Measurements from ENCODE around the gene ANG. TPM values are rescaled to one million over a fixed set of nuclear protein-coding genes. Genes with fewer than 3 reads are reported as not detected.

The ANG gene
- polyA plus RNA-seq, 3 donors = 9.8 to 55.7 (median 31.4) TPM

GRCh38 chr14:20683891-20684661, 4.5 kb upstream of the ANG start, which contains the start of gene RNASE4:
TSS of gene RNASE4 (plus strand) at chr14:20684560. CDS start at chr14:20699372, 14,812 bp downstream.
- H3K9me3 Mint-ChIP-seq = no peaks in the 10 kb centered on the region
- H3K36me3 Mint-ChIP-seq = peaks cover under 1% of the 10 kb centered on the region in 2 donors
- H3K4me1 Mint-ChIP-seq = peaks cover 48% of the 10 kb centered on the region
- no peak for TF ChIP-seq CTCF (IDR thresholded peaks at IDR 0.05)
- Histone ChIP-seq H3K4me1 (ENCODE audit: control insufficient read depth in 1 of 2, insufficient read depth in 2 of 2, low read length in 2 of 2) (peaks cover 61% of the 10 kb centered on the region in 2 donors), H3K27ac (ENCODE audit: low read depth in 1 of 2, low read length in 2 of 2) (peak within 1 kb of the TSS; percentile 96 to 99), H3K9me3 (replicated peaks in 1 of 2; ENCODE audit: control insufficient read depth in 1 of 2, insufficient read depth in 1 of 2, low read length in 2 of 2) (no peaks in the 10 kb centered on the region), H2AFZ (ENCODE audit: insufficient read depth, low read depth, low read length, poor library complexity, severe bottlenecking) (peak within 1 kb of the TSS; percentile 77), H3K4me3 (replicated peaks in 1 of 3; ENCODE audit: low read depth in 2 of 3, low read length in 3 of 3) (peak within 1 kb of the TSS; percentile 84 to 91 (median 86)), H4K20me1 (ENCODE audit: insufficient read depth, low read length) (no peaks in the 10 kb centered on the region), H3K9ac (ENCODE audit: insufficient read depth, low read length, poor library complexity, severe bottlenecking) (peak within 1 kb of the TSS; percentile 91), H3K27me3 (ENCODE audit: control insufficient read depth in 2 of 2, insufficient read depth in 2 of 2, low read length in 2 of 2) (no peaks in the 10 kb centered on the region), H3K4me2 (replicated peaks; ENCODE audit: extremely low read depth, low read length, poor library complexity, severe bottlenecking) (peak within 1 kb of the TSS; percentile 88), H3K36me3 (replicated peaks in 1 of 2; ENCODE audit: control insufficient read depth in 1 of 2, insufficient read depth in 2 of 2, low read length in 2 of 2) (no peaks in the 10 kb centered on the region), H3K79me2 (ENCODE audit: insufficient read depth, low read length) (peaks cover 10% of the 10 kb centered on the region)
- no peak within 1 kb of the TSS for H3K4me3 Mint-ChIP-seq
- H3K27ac Mint-ChIP-seq = peak within 1 kb of the TSS in 2 of 7 donors; percentile 88 to 89
- H3K27me3 Mint-ChIP-seq (ENCODE audit: low read depth in 3 of 3) = peaks cover 0 to 7% (median 0%) of the 10 kb centered on the region in 3 donors
- DNase-seq = peak; percentile 71 to 82 (median 79)
- intact Hi-C loops (cut with micrococcal nuclease) = loop anchor here (2.0 to 10.0 kb wide), 7 partner anchors 52 to 421 kb away; partner anchors contain the start of genes PARP2 (in 1 of the 2), TMEM253 (in 1 of the 2) and ZNF219 (in 1 of the 2)
- WGBS (ENCODE audit: insufficient coverage) = 0% methylated on average over 31 of the region's 42 CpGs

- peak in 2 of 3 donors; percentile 41 to 42 for DNase-seq
- Mint-ChIP-seq H3K9me3 (no peaks in the 10 kb centered on the region), H3K36me3 (peaks cover 4 to 7% of the 10 kb centered on the region in 2 donors), H3K4me1 (peaks cover 44% of the 10 kb centered on the region), H3K4me3 (no peak overlapping the region), H3K27me3 (ENCODE audit: low read depth in 3 of 3) (peaks cover 0 to 4% (median 0%) of the 10 kb centered on the region in 3 donors), H3K27ac (peak overlapping the region in 2 of 7 donors; percentile 88 to 89)
- peak overlapping the region; percentile 88 for H3K4me2 ChIP-seq (replicated peaks; ENCODE audit: extremely low read depth, low read length, poor library complexity, severe bottlenecking)
- H3K4me1 ChIP-seq (ENCODE audit: control insufficient read depth in 1 of 2, insufficient read depth in 2 of 2, low read length in 2 of 2) = peaks cover 56% of the 10 kb centered on the region in 2 donors
- no peak for TF ChIP-seq CTCF (IDR thresholded peaks at IDR 0.05)
- H3K27me3 ChIP-seq (ENCODE audit: control insufficient read depth in 2 of 2, insufficient read depth in 2 of 2, low read length in 2 of 2) = no peaks in the 10 kb centered on the region
- H4K20me1 ChIP-seq (ENCODE audit: insufficient read depth, low read length) = no peaks in the 10 kb centered on the region
- intact Hi-C loops (cut with micrococcal nuclease) = loop anchor here (2.0 to 10.0 kb wide), 8 partner anchors 53 to 420 kb away; partner anchors contain the start of genes PARP2 (in 1 of the 2), TMEM253 (in 1 of the 2) and ZNF219 (in 1 of the 2)
- H3K36me3 ChIP-seq (replicated peaks in 1 of 2; ENCODE audit: control insufficient read depth in 1 of 2, insufficient read depth in 2 of 2, low read length in 2 of 2) = no peaks in the 10 kb centered on the region
- H3K9me3 ChIP-seq (replicated peaks in 1 of 2; ENCODE audit: control insufficient read depth in 1 of 2, insufficient read depth in 1 of 2, low read length in 2 of 2) = no peaks in the 10 kb centered on the region
- H3K79me2 ChIP-seq (ENCODE audit: insufficient read depth, low read length) = peaks cover 10% of the 10 kb centered on the region
- H3K27ac ChIP-seq (ENCODE audit: low read depth in 1 of 2, low read length in 2 of 2) = peak overlapping the region; percentile 96 to 99
- peak overlapping the region; percentile 84 to 91 (median 86) for H3K4me3 ChIP-seq (replicated peaks in 1 of 3; ENCODE audit: low read depth in 2 of 3, low read length in 3 of 3)
- H3K9ac ChIP-seq (ENCODE audit: insufficient read depth, low read length, poor library complexity, severe bottlenecking) = peak overlapping the region; percentile 91
- H2AFZ ChIP-seq (ENCODE audit: insufficient read depth, low read depth, low read length, poor library complexity, severe bottlenecking) = peak overlapping the region; percentile 77
- WGBS (ENCODE audit: insufficient coverage) = 16% methylated on average over 10 of the region's 22 CpGs
Observed at GRCh38 chr14:20684662-20685456, 3.7 kb upstream of the ANG start.

Measured in CD14-positive monocyte (primary cell).